ENCODE results near the gene CCDC74B.
"Not testable (repeated sequence)": the region's sequence is repeated elsewhere in the genome, so short reads cannot be mapped to it uniquely, and the experiment has no call there.

Gene CCDC74B

DNA sequence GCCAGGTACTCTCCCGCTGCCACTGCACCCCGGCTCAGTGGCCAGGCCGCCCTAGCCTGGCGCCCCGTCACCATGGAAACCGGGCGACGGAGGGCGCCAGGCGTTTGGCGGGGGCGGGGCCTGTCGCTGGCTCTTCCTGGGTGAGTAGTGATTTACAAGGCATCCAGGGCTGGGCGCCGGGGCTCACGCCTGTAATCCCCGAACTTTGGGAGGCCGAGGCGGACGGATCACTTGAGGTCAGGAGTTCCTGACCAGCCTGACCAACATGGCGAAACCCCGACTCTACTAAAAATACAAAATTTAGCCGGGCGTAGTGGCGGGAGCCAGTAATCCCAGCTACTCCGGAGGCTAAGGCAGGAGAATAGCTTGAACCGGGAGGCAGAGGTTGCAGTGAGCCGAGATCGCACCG is at the start of gene CCDC74B:
Gene CCDC74B, minus strand, starts transcription at position 107 of the 409 bp plus-strand sequence. CDS start 116 bp downstream, outside the sequence.
- DNase-seq, result peak; percentile 32

DNA sequence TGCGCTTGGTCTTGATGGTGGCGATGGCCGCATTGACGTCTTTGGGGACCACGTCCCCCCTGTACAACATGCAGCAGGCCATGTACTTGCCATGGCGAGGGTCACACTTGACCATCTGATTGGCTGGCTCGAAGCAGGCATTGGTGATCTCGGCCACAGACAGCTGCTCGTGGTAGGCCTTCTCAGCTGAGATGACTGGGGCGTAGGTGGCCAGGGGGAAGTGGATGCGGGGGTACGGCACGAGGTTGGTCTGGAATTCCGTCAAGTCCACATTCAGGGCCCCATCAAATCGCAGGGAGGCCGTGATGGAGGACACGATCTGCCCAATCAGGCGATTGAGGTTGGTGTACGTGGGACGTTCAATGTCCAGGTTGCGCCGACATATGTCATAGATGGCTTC is 48.9 kb upstream of the CCDC74B start:
- not testable (repeated sequence) for DNase-seq

DNA sequence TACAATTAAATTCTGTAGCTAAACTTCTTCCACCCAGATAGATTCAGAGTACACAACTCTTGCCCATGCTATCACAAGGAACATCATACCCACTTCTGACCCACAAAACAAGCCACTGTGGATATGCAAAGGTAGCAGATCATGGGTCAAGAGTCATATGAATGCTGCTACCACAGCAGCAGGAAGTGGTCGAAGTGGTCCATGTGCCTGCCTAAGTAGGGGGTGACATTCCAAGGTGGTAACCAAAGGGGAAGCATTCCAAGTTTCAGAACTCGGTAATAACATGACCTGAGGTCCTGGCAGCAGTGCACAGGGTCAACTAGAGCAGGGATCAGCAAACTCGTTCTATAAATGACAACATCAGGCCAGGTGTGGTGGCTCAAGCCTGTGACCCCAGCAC is 47.5 kb upstream of the CCDC74B start:
- DNase-seq, result not testable (repeated sequence)

DNA sequence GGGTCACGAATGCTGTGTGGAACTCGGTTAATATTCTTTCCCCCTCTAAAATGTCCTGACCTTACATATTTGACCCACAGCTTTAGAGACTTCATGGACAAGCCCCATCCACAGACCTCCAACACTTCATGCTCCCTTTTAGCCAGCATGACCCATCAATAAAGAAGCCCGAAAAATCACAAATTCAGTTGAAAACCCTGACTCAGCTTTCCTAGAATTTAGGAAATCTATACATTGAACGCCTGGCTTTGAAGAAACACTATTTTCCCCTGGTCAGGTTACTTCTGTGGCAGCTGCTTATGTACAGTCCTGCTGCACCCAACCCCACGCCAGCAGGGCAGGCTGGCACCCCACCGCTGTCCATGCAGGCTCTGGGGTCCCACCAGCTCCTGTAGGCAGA is 46.4 kb upstream of the CCDC74B start:
- DNase-seq, result not testable (repeated sequence)

DNA sequence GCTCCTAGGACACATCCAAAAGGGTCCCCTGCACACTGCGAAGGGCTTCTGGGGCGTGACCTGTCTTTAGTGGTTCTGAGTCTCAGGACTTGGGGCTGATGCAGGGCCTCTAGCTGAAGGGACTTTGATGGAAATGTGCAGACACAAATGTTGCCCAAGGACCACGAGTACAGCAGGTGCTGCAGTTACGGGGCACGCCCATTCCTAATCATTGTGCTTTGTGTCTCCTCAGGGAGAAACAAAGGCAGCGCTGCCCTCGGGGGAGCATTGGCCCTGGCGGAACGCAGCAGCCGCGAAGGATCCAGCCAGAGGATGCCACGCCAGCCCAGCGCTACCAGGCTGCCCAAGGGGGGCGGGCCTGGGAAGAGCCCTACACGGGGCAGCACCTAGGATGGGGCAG is 45.3 kb upstream of the CCDC74B start:
- no peak for DNase-seq

DNA sequence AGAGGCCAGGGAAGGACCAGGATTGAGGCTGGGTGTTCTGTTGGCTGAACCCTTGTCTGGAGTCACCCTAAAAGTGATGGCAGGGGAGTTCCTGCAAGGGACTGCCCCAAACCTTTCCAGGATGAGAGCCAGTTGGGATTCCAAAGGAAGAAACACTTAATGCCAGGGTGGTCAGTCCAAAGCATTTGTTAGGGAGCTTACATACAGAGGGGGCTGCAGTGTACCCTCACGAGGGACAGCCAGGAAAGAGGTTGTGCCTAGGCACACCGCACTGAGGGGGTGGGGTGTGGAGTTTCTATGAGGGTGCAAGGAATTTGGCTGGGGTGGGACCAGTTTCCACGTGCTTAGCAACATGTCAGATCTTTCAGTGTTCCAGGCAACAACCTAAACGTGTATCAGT is 44.0 kb upstream of the CCDC74B start:
- DNase-seq, result not testable (repeated sequence)

DNA sequence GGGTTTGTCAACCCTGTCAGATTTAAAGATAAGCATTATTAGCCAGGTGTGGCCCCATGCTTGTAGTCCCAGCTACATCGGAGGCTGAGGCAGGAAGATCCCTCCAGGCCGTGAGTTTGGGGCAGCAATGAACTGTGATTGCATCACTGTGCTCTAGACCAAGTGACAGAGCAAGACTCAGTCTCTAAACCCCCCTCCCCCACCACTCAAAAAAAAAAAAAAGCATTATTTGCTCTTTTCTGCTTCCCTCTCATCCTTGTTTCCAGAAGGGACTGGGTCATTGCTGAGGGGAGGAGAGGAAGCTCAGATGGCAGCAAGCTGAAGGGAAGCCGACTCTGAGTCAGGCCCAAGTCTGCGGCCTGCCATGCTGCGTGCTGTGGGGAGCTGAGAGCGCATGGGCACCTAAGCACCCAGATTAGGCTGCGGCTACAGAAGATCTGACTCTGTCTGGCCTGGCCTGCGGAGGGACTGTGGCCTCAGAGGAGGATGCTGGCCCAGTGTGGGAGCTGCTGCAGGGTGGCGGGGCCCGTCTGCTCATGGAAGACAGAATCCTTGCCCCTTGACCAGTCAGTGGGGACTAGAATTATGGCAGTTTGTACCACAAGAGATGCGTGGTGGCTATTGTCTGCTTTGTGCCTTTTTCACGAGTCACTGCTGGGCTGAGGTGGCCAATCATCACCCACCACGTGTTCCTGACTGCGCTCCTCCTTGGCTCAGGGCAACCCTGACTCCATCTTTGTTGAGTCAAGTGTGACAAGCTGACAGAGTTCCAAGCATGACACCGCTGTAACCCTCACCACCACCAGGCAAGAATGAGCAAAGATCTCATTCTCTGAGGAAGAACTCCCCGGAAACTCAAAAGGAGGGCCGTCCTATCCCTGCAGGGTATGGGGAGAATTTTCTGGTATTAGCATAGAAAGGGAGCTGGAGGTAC is 43.2 kb upstream of the CCDC74B start:
- not testable (repeated sequence) for DNase-seq

DNA sequence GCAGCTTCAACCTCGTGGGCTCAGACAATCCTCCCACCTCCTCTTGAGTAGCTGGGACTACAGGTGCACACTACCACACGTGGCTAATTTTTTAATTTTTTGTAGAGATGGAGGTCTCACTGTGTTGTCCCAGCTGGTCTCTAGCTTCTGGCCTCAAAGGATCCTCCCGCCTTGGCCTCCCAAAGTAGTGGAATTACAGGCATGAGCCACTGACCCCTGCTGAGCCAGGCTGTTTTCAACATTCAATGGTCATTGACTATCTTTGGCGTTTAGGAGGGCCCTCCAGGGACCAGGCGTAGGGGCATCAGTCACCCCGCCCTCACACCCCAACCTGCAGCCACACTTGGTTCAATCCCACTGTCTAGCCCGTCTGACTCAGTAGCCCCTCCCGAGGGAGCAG is 42.4 kb upstream of the CCDC74B start:
- no peak for DNase-seq

DNA sequence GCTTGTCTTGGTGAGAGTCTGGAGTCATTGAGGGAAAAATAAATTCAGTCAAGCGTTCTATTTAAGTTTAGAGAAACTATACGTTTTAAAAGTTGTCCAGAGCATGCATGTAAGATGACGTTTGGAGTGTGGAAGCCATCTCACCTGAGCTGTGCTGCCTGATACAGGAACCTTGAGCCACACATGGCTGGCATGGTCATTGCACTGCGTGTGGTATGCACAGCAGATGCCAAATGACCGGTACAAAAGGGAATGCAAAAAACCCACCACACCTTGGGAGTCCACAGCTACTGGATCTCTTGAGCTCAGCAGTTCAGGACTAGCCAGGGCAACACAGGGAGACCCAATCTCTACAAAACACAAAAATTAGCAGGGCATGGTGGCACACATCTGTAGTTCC is 41.5 kb upstream of the CCDC74B start:
- no peak for DNase-seq

DNA sequence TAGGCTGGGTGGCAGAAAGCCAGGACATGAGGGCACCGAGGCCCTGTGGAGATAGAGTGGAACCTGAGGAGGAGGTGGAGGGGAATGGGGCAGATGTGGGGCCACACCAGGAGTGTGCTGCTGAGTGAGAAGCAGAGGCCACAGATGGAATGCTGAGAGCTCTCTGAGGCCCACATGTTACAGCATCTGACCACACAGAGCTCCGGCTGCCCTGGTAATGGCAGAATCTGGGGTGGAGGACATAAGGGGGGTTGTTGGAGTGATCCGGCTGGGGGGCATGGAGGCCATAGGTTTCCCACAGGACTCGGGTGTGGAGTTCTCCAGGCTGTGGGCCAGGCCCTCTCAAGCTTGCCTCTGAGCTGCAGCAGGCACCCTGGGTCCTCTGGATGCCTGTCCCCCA is 41.0 kb upstream of the CCDC74B start:
- no peak for DNase-seq

DNA sequence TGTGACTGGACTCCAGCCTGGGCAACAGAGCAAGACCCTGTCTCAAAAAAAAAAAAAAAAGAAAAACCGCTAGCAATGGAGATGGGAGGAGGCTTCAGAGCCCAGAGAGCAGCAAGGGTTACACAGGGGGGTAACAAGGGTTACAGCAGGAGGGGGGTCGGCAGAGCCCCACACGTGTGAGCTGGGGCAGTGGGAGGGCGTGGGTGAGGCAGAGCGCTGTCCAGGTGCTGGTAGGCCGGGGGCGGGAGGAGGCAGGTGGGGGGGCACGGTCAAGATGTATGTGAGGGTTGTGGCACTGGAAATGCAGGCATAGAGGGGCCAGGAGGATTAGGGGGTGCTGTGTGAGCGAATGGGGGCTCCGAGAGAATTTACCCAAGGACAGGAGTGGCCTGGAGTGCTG is 40.5 kb upstream of the CCDC74B start:
- DNase-seq, result no peak

DNA sequence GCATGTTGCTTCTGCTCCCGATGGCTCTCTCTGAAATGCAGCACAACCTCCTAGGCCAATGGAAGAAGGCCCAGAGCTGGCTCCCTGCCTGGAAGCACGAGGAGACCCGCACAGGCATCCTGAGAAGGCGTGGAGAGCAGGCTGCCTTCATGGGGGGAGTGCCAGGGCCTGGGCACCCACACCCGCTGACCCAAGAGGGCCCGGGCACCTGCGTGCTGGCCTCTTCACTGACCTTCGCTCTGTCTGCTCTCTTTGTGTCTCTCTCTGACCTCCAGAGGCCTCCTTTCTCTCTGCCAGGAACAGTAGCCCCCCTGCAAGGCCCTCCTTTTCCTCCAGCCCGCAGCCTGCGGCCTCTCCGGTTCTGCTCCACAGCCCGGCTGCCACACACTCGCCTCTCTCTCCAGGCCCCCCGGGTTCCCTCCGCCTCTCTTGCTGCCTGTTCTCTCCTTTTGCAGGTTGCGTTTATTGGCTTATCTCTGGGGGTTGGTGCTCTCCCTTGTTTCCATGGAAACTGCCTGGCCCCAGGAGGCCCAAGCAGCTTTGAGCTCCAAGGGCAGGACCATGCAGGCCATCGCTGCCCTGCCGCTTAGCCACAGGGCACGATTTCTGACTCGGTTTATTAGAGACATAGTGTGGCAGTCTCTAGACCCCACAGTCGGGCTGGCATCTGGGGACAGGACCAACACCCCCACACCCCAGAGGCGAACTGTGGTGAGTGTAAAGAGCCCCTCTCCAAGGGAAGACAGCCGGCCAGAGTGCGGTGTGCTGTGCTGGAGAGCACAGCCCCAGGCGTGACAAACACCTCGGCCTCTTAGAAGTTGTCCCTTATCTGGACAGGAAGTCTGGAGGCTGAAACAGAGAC is 38.8 kb upstream of the CCDC74B start:
- peak; percentile 31 for DNase-seq

DNA sequence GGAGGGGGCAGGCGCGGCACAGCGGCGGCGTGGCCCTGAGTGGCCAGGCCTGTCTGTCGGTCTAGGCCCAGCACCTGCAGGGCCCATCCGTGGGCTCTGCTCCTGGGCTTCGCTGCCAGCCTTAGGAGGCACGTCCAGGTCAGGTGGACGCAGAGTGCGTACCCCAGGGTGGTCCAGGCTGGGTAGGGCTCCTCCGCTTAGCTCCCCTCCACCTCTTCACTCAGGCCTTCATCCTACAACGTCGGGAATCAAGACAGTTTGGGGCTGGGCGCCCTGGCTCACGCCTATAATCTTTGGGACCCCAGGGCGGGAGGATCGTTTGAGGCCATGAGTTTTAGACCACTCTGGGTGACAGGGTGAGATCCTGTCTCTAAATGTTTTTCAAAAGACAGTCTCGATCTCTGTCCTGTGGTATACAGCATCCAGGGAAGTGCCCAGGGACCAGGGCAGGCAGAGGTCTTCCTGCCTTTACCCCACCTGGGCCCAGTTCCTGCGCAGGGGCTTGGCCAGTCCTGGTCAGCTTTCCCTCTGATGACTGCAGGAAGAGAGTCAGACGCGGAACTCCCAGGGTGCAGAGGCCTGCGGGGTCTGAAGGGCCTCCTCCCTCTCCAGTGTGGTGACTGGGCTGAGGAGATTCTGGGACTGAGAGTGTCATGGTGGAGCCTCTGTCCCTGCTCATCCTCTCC is 38.1 kb upstream of the CCDC74B start:
- not testable (repeated sequence) for DNase-seq

DNA sequence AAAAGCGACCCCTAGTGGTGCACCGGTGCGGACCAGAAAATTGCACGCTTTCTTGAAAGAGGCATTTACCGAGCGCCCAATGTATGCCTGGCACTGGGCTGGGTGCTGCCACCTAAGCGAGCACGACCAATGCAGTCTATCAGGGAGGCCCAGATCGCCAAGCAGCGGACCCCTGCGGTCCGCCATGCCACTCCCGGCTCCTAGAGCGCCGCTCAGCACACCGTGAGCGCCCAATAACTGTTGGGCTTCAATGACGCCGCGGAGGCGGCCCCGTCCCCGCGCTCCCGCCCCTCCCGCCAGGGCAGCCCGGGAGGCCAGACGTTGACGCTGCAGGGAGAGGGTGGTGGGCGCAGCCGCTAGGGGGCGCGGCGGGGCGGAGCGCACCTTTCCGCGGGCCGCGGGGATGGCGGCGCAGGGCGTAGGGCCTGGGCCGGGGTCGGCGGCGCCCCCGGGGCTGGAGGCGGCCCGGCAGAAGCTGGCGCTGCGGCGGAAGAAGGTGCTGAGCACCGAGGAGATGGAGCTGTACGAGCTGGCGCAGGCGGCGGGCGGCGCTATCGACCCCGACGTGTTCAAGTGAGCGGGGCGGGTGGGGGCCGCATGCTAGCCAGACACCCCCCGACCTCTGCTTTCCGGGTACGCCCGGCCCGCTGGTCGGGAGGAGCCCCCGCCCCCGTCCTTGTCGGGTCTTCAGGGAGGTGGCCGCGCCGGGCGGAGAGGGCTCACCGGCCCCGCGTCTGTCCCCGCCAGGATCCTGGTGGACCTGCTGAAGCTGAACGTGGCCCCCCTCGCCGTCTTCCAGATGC is 37.2 kb upstream of the CCDC74B start, which contains the start of gene MZT2B:
Gene MZT2B, plus strand, starts transcription at position 383 of the 803 bp plus-strand sequence. Its CDS starts 21 bp downstream, at position 404.
- DNase-seq, result peak; percentile 85

DNA sequence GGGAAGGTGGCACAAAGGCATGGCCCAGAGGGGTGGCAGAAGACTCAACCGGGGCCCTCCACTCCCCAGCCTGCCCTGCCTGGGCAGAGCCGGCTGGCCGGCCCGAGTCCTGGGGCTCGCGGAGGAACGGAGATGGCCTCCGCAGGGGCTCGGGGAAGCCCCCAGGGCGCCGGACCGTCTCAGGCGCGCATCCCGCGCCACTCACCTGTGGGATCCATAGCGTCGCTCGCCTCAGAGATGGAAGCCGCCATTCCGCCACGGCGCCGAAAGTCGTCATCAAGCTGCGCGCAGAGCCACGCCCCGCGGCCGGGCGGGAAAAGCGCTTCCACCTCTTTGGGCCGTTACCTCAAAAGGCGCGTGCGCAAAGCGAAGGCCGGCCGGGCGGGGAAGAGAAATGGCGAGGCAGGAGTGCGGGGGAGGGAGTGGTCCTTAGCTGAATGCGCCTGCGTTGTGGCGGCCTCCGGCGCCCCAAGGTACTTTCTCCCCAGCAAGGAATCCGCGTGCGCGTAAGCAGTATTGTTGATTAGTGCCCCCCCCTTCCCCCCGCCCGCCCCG is 36.5 kb upstream of the CCDC74B start, which contains the start of gene SMPD4:
Gene SMPD4, minus strand, starts transcription at position 278 of the 555 bp plus-strand sequence. CDS start 5,010 bp downstream, outside the sequence.
- peak; percentile 96 for DNase-seq

DNA sequence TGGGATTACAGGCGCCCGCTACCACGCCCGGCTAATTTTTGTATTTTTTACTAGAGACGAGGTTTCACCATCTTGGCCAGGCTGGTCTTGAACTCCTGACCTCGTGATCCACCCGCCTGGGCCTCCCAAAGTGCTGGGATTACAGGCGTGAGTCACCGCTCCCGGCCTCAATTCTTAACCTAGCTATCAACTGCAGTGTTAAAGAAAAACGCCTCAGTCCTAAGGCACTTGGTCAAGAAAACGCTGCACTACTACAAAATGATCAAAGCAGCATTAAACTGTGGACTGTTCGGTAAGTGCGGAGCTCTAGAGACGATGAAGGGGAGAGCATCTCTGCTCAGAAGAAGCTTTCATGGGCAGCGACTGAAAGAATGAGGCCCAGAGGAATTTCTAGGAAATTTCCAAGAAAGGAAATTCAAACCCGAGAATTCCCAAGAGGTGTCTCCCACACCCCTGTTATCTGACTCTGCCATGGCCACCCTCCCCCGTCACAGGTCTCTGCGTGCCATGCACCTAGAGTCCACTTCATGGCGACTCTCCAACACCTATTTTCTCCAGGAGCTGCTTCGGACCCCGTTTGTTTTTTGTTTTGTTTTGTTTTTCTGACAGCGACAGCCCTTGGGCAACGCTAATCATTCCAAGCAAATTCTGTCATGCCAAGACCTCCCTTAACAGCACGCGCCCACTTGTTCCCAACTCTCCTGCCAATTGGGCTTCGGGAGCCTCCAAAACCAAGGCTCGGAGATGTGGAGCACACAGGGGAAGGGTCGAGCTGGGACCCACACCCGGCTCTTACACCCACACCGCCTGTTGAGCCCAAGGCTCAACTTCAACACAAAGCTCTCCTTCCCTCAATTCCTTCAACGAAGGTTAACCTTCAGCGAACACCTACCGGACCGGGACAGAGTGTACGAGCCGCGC is 35.8 kb upstream of the CCDC74B start:
- not testable (repeated sequence) for DNase-seq

DNA sequence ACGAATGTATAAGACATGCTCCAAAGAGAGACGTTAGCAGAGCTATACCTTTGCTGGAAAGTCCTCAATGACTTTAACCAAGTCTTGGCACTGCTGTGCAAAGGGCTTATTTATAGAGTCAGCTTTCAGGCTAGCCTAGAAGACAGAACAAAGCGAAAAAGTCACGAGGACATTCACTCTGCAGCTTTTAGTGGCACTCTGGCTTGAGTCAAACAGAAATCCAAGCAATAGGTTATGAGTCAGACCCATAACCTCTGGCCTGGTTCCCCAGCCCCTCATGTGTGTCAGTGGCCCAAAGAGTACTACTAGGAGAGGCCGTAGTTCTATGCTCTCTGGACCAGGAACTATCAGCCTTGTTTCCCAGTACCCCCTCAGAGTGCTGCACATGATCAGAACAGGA is 30.0 kb upstream of the CCDC74B start:
- not testable (repeated sequence) for DNase-seq

DNA sequence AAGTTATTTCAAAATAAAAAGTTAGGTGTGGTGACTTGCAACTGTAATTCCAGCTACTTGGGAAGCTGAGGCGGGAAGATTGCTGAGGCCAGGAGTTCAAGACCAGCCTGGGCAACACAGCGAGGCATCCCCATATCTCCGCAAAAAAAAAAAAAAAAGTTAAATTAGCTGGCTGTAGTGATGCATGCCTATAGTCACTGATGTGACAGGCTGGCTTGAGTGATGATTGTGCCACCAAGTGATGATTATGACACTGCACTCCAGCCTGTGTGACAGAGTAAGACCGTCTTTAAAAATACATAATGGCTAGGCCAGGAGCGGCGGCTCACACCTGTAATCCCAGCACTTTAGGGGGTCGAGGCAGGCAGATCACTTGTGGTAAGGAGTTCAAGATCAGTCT is 25.0 kb upstream of the CCDC74B start:
- no peak for DNase-seq

DNA sequence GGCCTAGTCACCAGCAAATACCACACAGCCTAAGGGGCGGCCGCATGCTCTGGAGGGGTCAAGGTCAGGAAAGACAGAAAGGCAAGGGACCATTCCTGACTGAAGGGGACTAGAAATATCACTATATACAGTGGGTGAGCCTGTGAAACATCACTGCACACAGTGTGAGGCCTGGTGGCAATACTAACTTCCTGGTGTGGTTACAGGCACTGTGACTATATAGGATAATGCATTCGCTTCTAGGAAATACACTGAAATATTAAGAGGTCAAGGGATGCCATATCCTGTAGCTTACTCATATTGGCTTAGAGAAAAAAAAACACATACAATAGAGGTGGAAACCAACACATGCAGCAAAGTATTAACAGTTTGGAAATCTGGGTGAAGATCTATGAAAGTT is 24.3 kb upstream of the CCDC74B start:
- not testable (repeated sequence) for DNase-seq

DNA sequence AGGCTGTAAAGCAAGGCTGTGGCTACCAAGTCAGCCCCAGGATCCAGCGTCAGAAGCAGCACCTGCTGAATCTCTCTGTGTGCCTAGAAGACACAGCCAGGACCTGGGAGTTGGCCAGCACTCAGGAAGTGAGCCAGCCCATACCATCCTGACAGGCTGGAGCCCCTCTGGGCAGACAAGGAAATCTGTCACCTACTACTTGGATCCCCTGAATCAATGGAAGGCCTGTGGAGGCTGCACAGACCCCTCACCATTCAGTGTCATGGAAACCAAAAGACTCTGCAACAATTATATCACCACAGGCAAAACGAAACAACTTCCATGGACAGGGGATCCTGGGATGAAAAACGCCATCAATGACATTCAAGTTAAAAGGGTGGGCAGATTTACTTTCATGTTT is 21.7 kb upstream of the CCDC74B start:
- not testable (repeated sequence) for DNase-seq

Measured in fibroblast of upper back skin (primary cell).